ENCODE results near the gene ACSBG1. TPM values are rescaled to one million over a fixed set of nuclear protein-coding genes. Genes with fewer than 3 reads are reported as not detected.

The ACSBG1 gene
- polyA plus RNA-seq, 1 donor (not counting 4 experiments of a cell fraction or from before 2014, with no cell fraction given) = 0.01 TPM

DNA sequence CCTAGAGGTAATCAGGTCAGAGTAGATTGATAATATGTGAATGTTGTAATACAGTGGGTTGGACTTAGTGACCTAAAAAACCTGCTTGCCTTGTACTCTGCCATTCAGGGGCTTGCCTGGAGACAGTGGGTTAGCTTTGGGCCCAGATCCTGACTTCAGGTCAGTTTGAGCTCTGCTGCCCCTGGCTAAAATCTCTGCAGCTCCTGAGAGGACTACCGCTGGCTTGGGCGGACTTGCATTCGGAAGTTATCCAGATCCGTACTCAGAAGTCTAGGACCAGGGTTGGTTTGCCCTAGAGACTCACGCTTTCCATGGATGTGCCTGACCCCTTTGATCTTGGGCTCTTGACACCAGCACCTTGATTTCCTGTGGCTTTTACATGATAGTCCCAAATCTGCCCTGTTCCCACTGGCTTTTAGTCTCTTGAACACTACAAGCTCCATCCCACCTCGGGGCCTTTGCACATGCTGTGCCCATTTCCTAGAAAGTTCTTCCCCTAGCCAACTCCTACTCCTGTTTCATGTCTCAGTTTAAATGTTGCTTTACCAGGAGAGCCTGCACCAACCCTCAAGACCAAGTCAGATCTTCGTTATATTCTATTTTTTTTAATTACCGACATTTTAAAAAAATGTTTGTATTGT is 5.9 kb downstream of the ACSBG1 start:
- dilution Hi-C loops (cut with MboI; ENCODE audit: extremely low pct_ligation_motif_present, low sequenced_read_pairs) = no loop called here
- Histone ChIP-seq H3K36me3 (ENCODE audit: control insufficient read depth in 2 of 2, extremely low read depth in 1 of 2, insufficient read depth in 2 of 2, low read length in 2 of 2) (no peaks in the 10 kb centered on the region), H3K4me1 (ENCODE audit: control insufficient read depth, extremely low read depth, insufficient read depth, low read length) (no peaks in the 10 kb centered on the region), H3K4me3 (ENCODE audit: control insufficient read depth in 2 of 3, extremely low read depth in 1 of 3, insufficient read depth in 2 of 3, low read depth in 1 of 3, low read length in 3 of 3) (no peak overlapping the region), H2AFZ (ENCODE audit: control insufficient read depth, low read length) (no peak overlapping the region), H3K9ac (ENCODE audit: control insufficient read depth, extremely low read depth, insufficient read depth, low read length) (no peak overlapping the region), H3K79me2 (ENCODE audit: control insufficient read depth, insufficient read depth, low read length) (no peaks in the 10 kb centered on the region), H3K4me2 (ENCODE audit: control insufficient read depth, extremely low read depth, insufficient read depth, low read depth, low read length) (no peak overlapping the region), H4K20me1 (ENCODE audit: control insufficient read depth, extremely low read depth, insufficient read depth, low read length) (no peaks in the 10 kb centered on the region), H3K9me1 (ENCODE audit: control insufficient read depth, extremely low read depth, insufficient read depth, low read length) (no peaks in the 10 kb centered on the region), H3K9me3 (ENCODE audit: control insufficient read depth, low read depth, low read length) (no peaks in the 10 kb centered on the region), H3K27me3 (ENCODE audit: control insufficient read depth, extremely low read depth, insufficient read depth, low read length) (no peaks in the 10 kb centered on the region), H3K27ac (ENCODE audit: control insufficient read depth, insufficient read depth, low read length) (no peak overlapping the region)
- DNase-seq (ENCODE audit: low read depth, low spot score) (no peak), FAIRE-seq (no peak)
- TF ChIP-seq, protein P1, sequence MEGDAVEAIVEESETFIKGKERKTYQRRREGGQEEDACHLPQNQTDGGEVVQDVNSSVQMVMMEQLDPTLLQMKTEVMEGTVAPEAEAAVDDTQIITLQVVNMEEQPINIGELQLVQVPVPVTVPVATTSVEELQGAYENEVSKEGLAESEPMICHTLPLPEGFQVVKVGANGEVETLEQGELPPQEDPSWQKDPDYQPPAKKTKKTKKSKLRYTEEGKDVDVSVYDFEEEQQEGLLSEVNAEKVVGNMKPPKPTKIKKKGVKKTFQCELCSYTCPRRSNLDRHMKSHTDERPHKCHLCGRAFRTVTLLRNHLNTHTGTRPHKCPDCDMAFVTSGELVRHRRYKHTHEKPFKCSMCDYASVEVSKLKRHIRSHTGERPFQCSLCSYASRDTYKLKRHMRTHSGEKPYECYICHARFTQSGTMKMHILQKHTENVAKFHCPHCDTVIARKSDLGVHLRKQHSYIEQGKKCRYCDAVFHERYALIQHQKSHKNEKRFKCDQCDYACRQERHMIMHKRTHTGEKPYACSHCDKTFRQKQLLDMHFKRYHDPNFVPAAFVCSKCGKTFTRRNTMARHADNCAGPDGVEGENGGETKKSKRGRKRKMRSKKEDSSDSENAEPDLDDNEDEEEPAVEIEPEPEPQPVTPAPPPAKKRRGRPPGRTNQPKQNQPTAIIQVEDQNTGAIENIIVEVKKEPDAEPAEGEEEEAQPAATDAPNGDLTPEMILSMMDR (optimal IDR thresholded peaks at IDR 0.05 in 1 of 3, IDR thresholded peaks at IDR 0.05 in 1 of 3, conservative IDR thresholded peaks at IDR 0.05 in 1 of 3; ENCODE audit: extremely low read depth in 1 of 3, insufficient read depth in 2 of 3, low read length in 3 of 3) = no peak
- no peak for TF ChIP-seq EZH2 (IDR thresholded peaks at IDR 0.05; ENCODE audit: low read length)

DNA sequence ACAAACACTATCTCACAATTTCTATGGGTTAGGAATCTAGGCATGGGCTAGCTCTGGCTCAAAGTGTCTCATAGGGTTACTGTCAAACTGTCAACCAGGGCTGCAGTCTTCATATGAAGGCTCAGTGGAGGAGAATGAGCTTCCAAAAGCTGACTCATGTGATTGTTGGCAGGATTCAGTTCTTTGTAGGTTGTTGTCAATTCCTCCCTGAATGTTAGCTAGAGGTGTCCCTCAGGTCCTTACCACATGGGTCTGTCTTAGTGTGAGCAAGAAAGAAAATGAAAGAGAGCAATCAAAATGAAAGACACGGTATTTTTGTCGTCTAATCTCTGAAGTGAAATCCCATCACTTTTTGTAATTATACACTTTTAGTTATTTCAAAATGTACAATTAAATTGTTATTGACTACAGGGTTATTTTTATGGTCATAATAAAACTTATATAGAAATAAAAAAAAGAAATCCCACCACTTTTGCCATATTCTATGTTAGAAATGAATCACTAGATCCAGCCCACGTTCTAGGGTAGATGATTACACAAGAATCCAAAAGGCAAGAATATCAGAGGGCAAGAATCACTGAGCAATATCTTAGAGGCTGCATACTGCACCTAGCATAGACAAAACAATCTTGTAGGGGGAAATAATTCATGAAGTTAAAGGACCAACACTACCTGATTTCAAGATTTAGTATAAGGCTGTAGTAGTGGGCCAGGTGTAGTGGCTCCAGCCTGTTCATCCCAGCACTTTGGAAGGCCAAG is 8.4 kb downstream of the ACSBG1 start:
- no peaks in the 10 kb centered on the region for H3K27me3 ChIP-seq (ENCODE audit: control insufficient read depth, extremely low read depth, insufficient read depth, low read length)
- no peak overlapping the region for H3K9ac ChIP-seq (ENCODE audit: control insufficient read depth, extremely low read depth, insufficient read depth, low read length)
- H3K27ac ChIP-seq (ENCODE audit: control insufficient read depth, insufficient read depth, low read length) = no peak overlapping the region
- H3K4me3 ChIP-seq (ENCODE audit: control insufficient read depth in 2 of 3, extremely low read depth in 1 of 3, insufficient read depth in 2 of 3, low read depth in 1 of 3, low read length in 3 of 3) = no peak overlapping the region
- H3K4me2 ChIP-seq (ENCODE audit: control insufficient read depth, extremely low read depth, insufficient read depth, low read depth, low read length) = no peak overlapping the region
- TF ChIP-seq EZH2 (IDR thresholded peaks at IDR 0.05; ENCODE audit: low read length) = no peak
- TF ChIP-seq, protein P1 (optimal IDR thresholded peaks at IDR 0.05 in 1 of 3, IDR thresholded peaks at IDR 0.05 in 1 of 3, conservative IDR thresholded peaks at IDR 0.05 in 1 of 3; ENCODE audit: extremely low read depth in 1 of 3, insufficient read depth in 2 of 3, low read length in 3 of 3) = no peak
- no peaks in the 10 kb centered on the region for H3K4me1 ChIP-seq (ENCODE audit: control insufficient read depth, extremely low read depth, insufficient read depth, low read length)
- no peak for FAIRE-seq
- H4K20me1 ChIP-seq (ENCODE audit: control insufficient read depth, extremely low read depth, insufficient read depth, low read length) = no peaks in the 10 kb centered on the region
- no peaks in the 10 kb centered on the region for H3K9me1 ChIP-seq (ENCODE audit: control insufficient read depth, extremely low read depth, insufficient read depth, low read length)
- DNase-seq (ENCODE audit: low read depth, low spot score) = no peak
- no peak overlapping the region for H2AFZ ChIP-seq (ENCODE audit: control insufficient read depth, low read length)
- dilution Hi-C loops (cut with MboI; ENCODE audit: extremely low pct_ligation_motif_present, low sequenced_read_pairs) = no loop called here
- H3K9me3 ChIP-seq (ENCODE audit: control insufficient read depth, low read depth, low read length) = no peaks in the 10 kb centered on the region
- H3K36me3 ChIP-seq (ENCODE audit: control insufficient read depth in 2 of 2, extremely low read depth in 1 of 2, insufficient read depth in 2 of 2, low read length in 2 of 2) = no peaks in the 10 kb centered on the region
- no peaks in the 10 kb centered on the region for H3K79me2 ChIP-seq (ENCODE audit: control insufficient read depth, insufficient read depth, low read length)

Data from keratinocyte (primary cell).